Activated CD4-positive, alpha-beta T cell treated with anti-CD3 and anti-CD28 coated beads, Interleukin-10, Interleukin-2, amounts not matched to agents 100 ng/mL and 50 ng/mL, durations not matched to agents 16 hours and 8 hours (primary cell): ENCODE data around the gene DOK5.
"Not testable (repeated sequence)": the region's sequence is repeated elsewhere in the genome, so short reads cannot be mapped to it uniquely, and the experiment has no call there.

Source experiments
- DNase-seq: peaks from one replicate; pipeline ENCODE4 v3.0.0-alpha.2; 2020

Gene DOK5

GRCh38 chr20:54473340-54473739 is 2.1 kb upstream of the DOK5 start:
- DNase-seq = no peak

GRCh38 chr20:54474046-54474445 is 1.3 kb upstream of the DOK5 start:
- DNase-seq = peak; percentile 11

GRCh38 chr20:54474866-54475265 is 527 bp upstream of the DOK5 start:
- peak; percentile 5 for DNase-seq

- no peak for DNase-seq
Observed at GRCh38 chr20:54476169-54477009, 996 bp downstream of the DOK5 start.

GRCh38 chr20:54477191-54477955 is 2.0 kb downstream of the DOK5 start:
- no peak for DNase-seq

GRCh38 chr20:54479138-54479906 is 3.9 kb downstream of the DOK5 start:
- DNase-seq = peak; percentile 10

GRCh38 chr20:54479937-54480336 is 4.5 kb downstream of the DOK5 start:
- not testable (repeated sequence) for DNase-seq

GRCh38 chr20:54481442-54481841 is 6.0 kb downstream of the DOK5 start:
- DNase-seq = no peak

- DNase-seq = no peak
Observed at GRCh38 chr20:54485631-54486030, 10.2 kb downstream of the DOK5 start.

GRCh38 chr20:54486585-54486984 is 11.2 kb downstream of the DOK5 start:
- DNase-seq = no peak

- no peak for DNase-seq
Observed at GRCh38 chr20:54488442-54488841, 13.0 kb downstream of the DOK5 start.

- DNase-seq = no peak
Observed at GRCh38 chr20:54491506-54491905, 16.1 kb downstream of the DOK5 start.

GRCh38 chr20:54494303-54495006 is 19.1 kb downstream of the DOK5 start:
- no peak for DNase-seq

- no peak for DNase-seq
Observed at GRCh38 chr20:54497931-54498718, 22.7 kb downstream of the DOK5 start.

- no peak for DNase-seq
Observed at GRCh38 chr20:54499111-54499510, 23.7 kb downstream of the DOK5 start.

GRCh38 chr20:54502179-54502578 is 26.8 kb downstream of the DOK5 start:
- no peak for DNase-seq

- DNase-seq = no peak
Observed at GRCh38 chr20:54506643-54507042, 31.2 kb downstream of the DOK5 start.

- DNase-seq = no peak
Observed at GRCh38 chr20:54510541-54511129, 35.2 kb downstream of the DOK5 start.

- no peak for DNase-seq
Observed at GRCh38 chr20:54512694-54513093, 37.3 kb downstream of the DOK5 start.

- no peak for DNase-seq
Observed at GRCh38 chr20:54514028-54514607, 38.7 kb downstream of the DOK5 start.
